Fibroblast of lung (primary cell): ENCODE data around the gene GABRG3. TPM values are rescaled to one million over a fixed set of nuclear protein-coding genes. Genes with fewer than 3 reads are reported as not detected.

Source experiments
- DNase-seq, 2 donors: peaks; one replicate each; pipeline versions ENCODE4 v3.0.0 to v3.0.0-alpha.2; 2010; ENCODE audit warnings: low read depth in 2 of 2
- H2AFZ ChIP-seq: 2 replicates; pipeline ENCODE4 v1.5.1; 2012; ENCODE audit warnings: low read length, control low read depth, inconsistent platforms
- H3K27ac ChIP-seq: 2 replicates; pipeline ENCODE4 v1.5.1; 2011; ENCODE audit warnings: low read length, control low read depth; ENCODE audit not compliant: insufficient read depth
- H3K27me3 ChIP-seq: 2 replicates; pipeline ENCODE4 v1.5.1; 2011; ENCODE audit warnings: mild to moderate bottlenecking, low read length; ENCODE audit not compliant: control insufficient read depth, insufficient read depth
- H3K36me3 ChIP-seq: 2 replicates; pipeline ENCODE4 v1.5.1; 2011; ENCODE audit warnings: low read length; ENCODE audit not compliant: control insufficient read depth, insufficient read depth
- H3K4me1 ChIP-seq: 2 replicates; pipeline ENCODE4 v1.5.1; 2011; ENCODE audit warnings: low read length; ENCODE audit not compliant: control insufficient read depth, insufficient read depth; ENCODE audit errors: extremely low read depth
- H3K4me2 ChIP-seq: 2 replicates; pipeline ENCODE4 v1.5.1; 2011; ENCODE audit warnings: low read length, control low read depth; ENCODE audit not compliant: insufficient read depth; ENCODE audit errors: extremely low read depth
- H3K4me3 ChIP-seq, 4 experiments: fragments of 200-600 bp in 1 of 4; sonication (generic) in 1 of 4; replicated peaks in 1 of 4; 2 replicates each; pipeline ENCODE4 v1.5.1; 2011 to 2016; ENCODE audit warnings: low read length in 4 of 4, low read depth in 3 of 4, mild to moderate bottlenecking in 3 of 4, control low read depth in 2 of 4, inconsistent platforms in 1 of 4, mixed read lengths in 1 of 4; ENCODE audit not compliant: insufficient read depth in 1 of 4; ENCODE audit errors: control extremely low read depth in 1 of 4
- H3K79me2 ChIP-seq: 2 replicates; pipeline ENCODE4 v1.5.1; 2012; ENCODE audit warnings: mild to moderate bottlenecking, low read length, inconsistent platforms; ENCODE audit not compliant: control insufficient read depth, insufficient read depth
- H3K9ac ChIP-seq: 2 replicates; pipeline ENCODE4 v1.5.1; 2011; ENCODE audit warnings: mild to moderate bottlenecking, low read length, control low read depth; ENCODE audit not compliant: insufficient read depth
- H3K9me3 ChIP-seq: 2 replicates; pipeline ENCODE4 v1.5.1; 2012; ENCODE audit warnings: low read depth, low read length; ENCODE audit not compliant: control insufficient read depth, insufficient read depth
- H4K20me1 ChIP-seq: 2 replicates; pipeline ENCODE4 v1.5.1; 2011; ENCODE audit warnings: low read length; ENCODE audit not compliant: control insufficient read depth, insufficient read depth; ENCODE audit errors: extremely low read depth
- EZH2 ChIP-seq: IDR thresholded peaks from 2 replicates; pipeline ENCODE4 v1.5.1; 2012; ENCODE audit warnings: low read length, control low read depth, mild to moderate bottlenecking; ENCODE audit errors: missing control alignments
- polyA plus RNA-seq, 2 donors: library from polyadenylated mRNA; depleted of rRNA in 1 of 2; stranded (reverse) in 1 of 2; unstranded in 1 of 2; fragments of >200 nt; gene quantifications; 2 replicates each; pipeline ENCODE4 v1.2.1, GENCODE V29; 2011 to 2012; ENCODE audit warnings: missing spikeins in 1 of 2
- total RNA-seq: library from RNA; depleted of rRNA; stranded (reverse); fragments of >200 nt; gene quantifications from 2 replicates; pipeline ENCODE4 v1.2.1, GENCODE V29; 2014
- TF ChIP-seq, protein P1 (sequence below), 2 donors: IDR thresholded peaks in 1 of 2; conservative IDR thresholded peaks in 1 of 2; 1 replicate in 1 of 2; 2 replicates in 1 of 2; pipeline ENCODE4 v1.5.1; 2011 to 2012; ENCODE audit warnings: low read length in 2 of 2, control low read depth in 1 of 2, inconsistent platforms in 1 of 2, low read depth in 1 of 2, mild to moderate bottlenecking in 1 of 2

The GABRG3 gene
- total and polyA plus RNA-seq, 2 donors (not counting 1 experiment from before 2014, with no cell fraction given), result not detected

DNA sequence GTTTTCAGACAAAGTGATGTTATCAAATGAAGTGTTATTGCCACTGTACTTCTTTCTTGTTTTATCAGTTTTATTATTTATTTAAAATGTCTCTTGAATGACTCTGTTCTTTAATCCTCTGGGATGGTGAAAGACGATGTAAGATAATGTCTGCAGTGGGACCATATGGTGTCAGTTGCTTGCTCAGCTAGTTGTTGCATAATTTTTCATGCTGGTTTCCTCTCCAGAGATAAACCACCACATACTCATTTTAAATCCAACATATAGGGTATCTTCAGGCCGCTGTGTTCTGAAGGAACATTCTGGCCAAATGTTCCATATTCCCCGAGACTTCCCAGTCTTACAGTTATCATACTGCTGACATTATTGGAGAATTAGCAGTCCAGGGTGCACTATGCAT, 75.9 kb downstream of the GABRG3 start:
- Histone ChIP-seq H3K27me3 (no peaks in the 10 kb centered on the region), H3K4me2 (no peak overlapping the region), H3K27ac (no peak overlapping the region), H3K36me3 (no peaks in the 10 kb centered on the region), H2AFZ (no peak overlapping the region), H3K79me2 (no peaks in the 10 kb centered on the region), H3K4me1 (no peaks in the 10 kb centered on the region), H3K9me3 (no peaks in the 10 kb centered on the region), H3K9ac (no peak overlapping the region), H3K4me3 (no peak overlapping the region), H4K20me1 (no peaks in the 10 kb centered on the region)
- TF ChIP-seq, protein P1, sequence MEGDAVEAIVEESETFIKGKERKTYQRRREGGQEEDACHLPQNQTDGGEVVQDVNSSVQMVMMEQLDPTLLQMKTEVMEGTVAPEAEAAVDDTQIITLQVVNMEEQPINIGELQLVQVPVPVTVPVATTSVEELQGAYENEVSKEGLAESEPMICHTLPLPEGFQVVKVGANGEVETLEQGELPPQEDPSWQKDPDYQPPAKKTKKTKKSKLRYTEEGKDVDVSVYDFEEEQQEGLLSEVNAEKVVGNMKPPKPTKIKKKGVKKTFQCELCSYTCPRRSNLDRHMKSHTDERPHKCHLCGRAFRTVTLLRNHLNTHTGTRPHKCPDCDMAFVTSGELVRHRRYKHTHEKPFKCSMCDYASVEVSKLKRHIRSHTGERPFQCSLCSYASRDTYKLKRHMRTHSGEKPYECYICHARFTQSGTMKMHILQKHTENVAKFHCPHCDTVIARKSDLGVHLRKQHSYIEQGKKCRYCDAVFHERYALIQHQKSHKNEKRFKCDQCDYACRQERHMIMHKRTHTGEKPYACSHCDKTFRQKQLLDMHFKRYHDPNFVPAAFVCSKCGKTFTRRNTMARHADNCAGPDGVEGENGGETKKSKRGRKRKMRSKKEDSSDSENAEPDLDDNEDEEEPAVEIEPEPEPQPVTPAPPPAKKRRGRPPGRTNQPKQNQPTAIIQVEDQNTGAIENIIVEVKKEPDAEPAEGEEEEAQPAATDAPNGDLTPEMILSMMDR (conservative IDR thresholded peaks at IDR 0.05 in 1 of 2, IDR thresholded peaks at IDR 0.05 in 1 of 2; ENCODE audit: low read depth in 1 of 2, low read length in 2 of 2), result no peak
- TF ChIP-seq EZH2, result no peak
- DNase-seq, result no peak

DNA sequence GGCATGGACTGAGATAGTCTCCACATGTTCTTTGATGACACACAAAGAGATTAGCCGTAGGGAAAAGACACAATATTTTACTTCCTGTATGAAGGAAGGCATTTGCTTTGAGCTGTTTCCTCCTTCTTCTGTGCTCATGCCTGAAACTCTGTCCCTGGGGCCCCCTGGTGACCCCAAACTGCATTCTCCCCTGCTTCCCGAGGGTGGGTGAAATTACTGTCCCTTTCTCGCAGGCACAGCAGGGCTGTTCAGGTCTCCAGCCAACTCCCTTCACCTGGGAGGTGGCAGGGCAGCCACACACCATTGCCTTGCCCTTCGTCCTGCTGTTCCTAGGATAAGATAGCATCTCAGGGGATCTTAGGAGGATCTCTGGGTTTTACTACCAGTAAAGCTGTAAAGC, 79.2 kb downstream of the GABRG3 start:
- no peaks in the 10 kb centered on the region for H4K20me1 ChIP-seq
- no peaks in the 10 kb centered on the region for H3K79me2 ChIP-seq
- no peaks in the 10 kb centered on the region for H3K9me3 ChIP-seq
- DNase-seq, result no peak
- TF ChIP-seq, protein P1 (conservative IDR thresholded peaks at IDR 0.05 in 1 of 2, IDR thresholded peaks at IDR 0.05 in 1 of 2; ENCODE audit: low read depth in 1 of 2, low read length in 2 of 2), result no peak
- H3K9ac ChIP-seq, result no peak overlapping the region
- H2AFZ ChIP-seq, result no peak overlapping the region
- no peaks in the 10 kb centered on the region for H3K4me1 ChIP-seq
- H3K27me3 ChIP-seq, result no peaks in the 10 kb centered on the region
- no peaks in the 10 kb centered on the region for H3K36me3 ChIP-seq
- H3K4me2 ChIP-seq, result no peak overlapping the region
- no peak overlapping the region for H3K27ac ChIP-seq
- H3K4me3 ChIP-seq, result no peak overlapping the region

DNA sequence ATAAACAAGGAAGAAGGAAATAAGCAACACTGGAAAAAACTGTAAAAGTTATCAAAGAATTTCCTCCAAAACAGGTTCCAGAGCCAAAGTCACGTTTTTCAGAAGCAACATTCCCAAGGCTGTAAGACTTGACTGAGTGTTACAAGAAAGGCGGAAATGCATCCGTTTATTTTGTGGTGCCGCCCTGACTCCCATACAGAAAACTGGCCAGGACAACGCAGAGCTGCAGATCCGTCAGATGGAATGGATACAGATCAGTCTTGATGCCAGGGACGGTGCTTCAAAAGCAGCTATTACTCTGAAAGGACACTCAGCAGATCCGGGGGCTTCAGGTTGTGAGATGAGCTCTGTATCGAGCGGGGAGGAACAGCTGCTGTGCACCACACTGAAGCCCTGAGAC, 83.4 kb downstream of the GABRG3 start:
- Histone ChIP-seq H3K4me2 (no peak overlapping the region), H2AFZ (no peak overlapping the region), H3K79me2 (no peaks in the 10 kb centered on the region), H3K27me3 (no peaks in the 10 kb centered on the region), H3K4me1 (no peaks in the 10 kb centered on the region), H3K4me3 (no peak overlapping the region), H3K9me3 (no peaks in the 10 kb centered on the region), H4K20me1 (no peaks in the 10 kb centered on the region), H3K36me3 (no peaks in the 10 kb centered on the region), H3K27ac (no peak overlapping the region), H3K9ac (no peak overlapping the region)
- TF ChIP-seq, protein P1 (conservative IDR thresholded peaks at IDR 0.05 in 1 of 2, IDR thresholded peaks at IDR 0.05 in 1 of 2; ENCODE audit: low read depth in 1 of 2, low read length in 2 of 2), result no peak
- TF ChIP-seq EZH2, result no peak
- no peak for DNase-seq
